RWPE1 (cell line): ENCODE data around the gene KITLG.

Source experiments
- CTCF ChIA-PET: fragments of 350-600 bp; sonication (Branson Sonifier 250); formaldehyde crosslinking; extraction: SDS; loops from one replicate; lab custom pipeline; 2021; lab: Yijun Ruan, JAX
- POLR2A ChIA-PET: fragments of 400-600 bp; formaldehyde crosslinking; extraction: SDS; loops from one replicate; lab custom pipeline; 2020; ENCODE audit warnings: antibody characterized with exemption; ENCODE audit not compliant: low non-redundant PET; lab: Yijun Ruan, JAX
- DNase-seq: peaks from one replicate; pipeline ENCODE4 v3.0.0; 2012; ENCODE audit warnings: low spot score
- H3K27ac ChIP-seq: fragments of 450-650 bp; 2 replicates; pipeline ENCODE4 v1.5.1; 2017
- TF ChIP-seq, protein P1 (sequence below): fragments of 450-650 bp; conservative IDR thresholded peaks from 2 replicates; pipeline ENCODE4 v1.5.1; 2017; ENCODE audit warnings: low read depth, mild to moderate bottlenecking

The KITLG gene

DNA sequence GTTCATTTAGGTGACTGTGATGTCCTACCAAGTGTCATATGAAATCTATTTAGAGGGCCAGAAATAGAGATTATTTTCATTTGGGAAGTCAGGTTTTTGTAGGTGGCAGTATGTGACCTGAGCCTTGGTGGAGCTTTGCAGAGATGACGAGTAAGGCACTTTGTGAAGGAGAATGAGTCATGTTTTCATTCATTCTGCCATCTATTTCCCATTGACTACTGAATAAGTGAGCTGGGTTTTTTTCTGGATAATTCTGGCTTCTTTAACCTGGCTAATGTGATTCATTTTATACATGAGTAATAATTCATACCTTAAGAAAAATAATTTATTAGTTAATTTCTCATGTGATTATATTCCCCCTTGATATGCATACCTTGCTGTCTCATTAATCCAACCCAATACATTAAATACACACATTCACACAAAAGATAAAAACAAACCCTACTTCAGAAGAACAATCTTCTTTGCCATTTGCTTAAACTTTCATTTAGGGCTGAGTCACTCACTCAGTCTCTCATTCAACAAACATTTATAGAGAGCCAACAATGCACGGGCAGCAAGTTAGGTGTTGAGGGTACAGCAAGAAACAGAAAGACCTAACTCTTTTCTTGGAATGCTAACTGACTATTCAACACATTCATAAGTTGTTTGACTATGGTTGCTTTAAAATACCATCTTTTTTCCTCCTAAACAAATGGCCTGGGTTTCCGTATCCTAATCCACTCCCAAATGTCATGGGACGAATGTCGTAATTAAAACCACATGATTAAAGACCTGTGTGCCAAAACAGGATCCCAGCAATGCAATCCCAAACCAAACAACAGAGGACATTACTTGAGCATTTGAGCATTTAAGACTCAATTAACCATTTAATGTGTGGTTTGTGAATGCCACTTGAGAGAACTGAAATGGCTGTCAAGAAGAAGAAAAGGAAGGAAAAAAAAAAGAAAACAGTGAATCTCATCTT lies 78.0 kb downstream of the KITLG start:
- DNase-seq = peak; percentile 8
- ChIA-PET CTCF (interaction anchor here (0.6 kb wide), 1 partner anchor 499 kb away, joined by 3 read pairs; no protein-coding TSS in a partner anchor), POLR2A (no interaction called here)
- TF ChIP-seq, protein P1, sequence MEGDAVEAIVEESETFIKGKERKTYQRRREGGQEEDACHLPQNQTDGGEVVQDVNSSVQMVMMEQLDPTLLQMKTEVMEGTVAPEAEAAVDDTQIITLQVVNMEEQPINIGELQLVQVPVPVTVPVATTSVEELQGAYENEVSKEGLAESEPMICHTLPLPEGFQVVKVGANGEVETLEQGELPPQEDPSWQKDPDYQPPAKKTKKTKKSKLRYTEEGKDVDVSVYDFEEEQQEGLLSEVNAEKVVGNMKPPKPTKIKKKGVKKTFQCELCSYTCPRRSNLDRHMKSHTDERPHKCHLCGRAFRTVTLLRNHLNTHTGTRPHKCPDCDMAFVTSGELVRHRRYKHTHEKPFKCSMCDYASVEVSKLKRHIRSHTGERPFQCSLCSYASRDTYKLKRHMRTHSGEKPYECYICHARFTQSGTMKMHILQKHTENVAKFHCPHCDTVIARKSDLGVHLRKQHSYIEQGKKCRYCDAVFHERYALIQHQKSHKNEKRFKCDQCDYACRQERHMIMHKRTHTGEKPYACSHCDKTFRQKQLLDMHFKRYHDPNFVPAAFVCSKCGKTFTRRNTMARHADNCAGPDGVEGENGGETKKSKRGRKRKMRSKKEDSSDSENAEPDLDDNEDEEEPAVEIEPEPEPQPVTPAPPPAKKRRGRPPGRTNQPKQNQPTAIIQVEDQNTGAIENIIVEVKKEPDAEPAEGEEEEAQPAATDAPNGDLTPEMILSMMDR = no peak
- H3K27ac ChIP-seq = no peak overlapping the region

DNA sequence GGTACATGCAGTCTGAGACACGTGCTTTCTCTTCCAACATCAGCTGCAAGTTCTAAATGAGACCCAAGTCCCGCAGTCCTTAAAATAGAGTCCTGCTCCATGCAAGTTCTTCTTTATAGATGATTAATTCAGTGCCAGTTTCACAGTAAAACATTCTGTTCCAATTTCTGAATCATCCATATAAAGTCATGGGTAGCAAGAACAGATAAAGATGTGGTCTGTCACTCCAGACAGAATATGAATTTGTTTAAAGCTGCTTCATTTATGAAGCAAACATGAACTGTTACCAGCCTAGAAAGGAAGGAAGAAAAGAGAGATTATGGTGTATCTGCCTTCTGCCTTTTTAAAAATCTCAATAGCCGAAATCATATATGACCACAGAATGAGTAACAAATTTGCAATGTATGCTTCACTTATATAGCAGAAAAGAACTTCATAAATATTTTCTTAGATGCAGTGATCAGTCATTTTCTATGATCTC lies 83.3 kb downstream of the KITLG start:
- TF ChIP-seq, protein P1 = no peak
- no peak for DNase-seq
- H3K27ac ChIP-seq = no peak overlapping the region
- ChIA-PET CTCF (no interaction called here), POLR2A (no interaction called here)

- CTCF ChIA-PET = no interaction called here
- POLR2A ChIA-PET = no interaction called here
- TF ChIP-seq, protein P1 = no peak
- no peak for DNase-seq
- H3K27ac ChIP-seq = no peak overlapping the region
Measured at GRCh38 chr12:88496429-88496828, 83.8 kb downstream of the KITLG start.

DNA sequence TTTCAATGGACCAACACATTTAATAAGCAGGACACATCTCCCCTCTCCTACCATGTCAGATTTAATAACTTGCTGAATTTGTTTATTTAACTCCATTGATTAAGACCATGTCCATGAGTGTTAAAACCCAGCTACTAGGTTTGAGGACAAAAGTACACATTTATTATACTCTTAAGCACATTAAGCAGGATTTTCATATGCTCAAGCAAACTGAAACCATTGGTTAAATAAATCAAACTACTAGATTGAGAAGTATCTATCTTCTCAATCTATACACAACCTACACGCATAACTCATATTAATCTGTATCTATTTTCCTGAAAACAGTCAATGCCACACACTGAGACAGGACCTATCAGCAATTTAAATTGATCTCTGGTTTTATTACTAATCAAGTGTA lies 85.2 kb downstream of the KITLG start:
- CTCF ChIA-PET = no interaction called here
- POLR2A ChIA-PET = no interaction called here
- DNase-seq = no peak
- H3K27ac ChIP-seq = no peak overlapping the region
- TF ChIP-seq, protein P1 = no peak

DNA sequence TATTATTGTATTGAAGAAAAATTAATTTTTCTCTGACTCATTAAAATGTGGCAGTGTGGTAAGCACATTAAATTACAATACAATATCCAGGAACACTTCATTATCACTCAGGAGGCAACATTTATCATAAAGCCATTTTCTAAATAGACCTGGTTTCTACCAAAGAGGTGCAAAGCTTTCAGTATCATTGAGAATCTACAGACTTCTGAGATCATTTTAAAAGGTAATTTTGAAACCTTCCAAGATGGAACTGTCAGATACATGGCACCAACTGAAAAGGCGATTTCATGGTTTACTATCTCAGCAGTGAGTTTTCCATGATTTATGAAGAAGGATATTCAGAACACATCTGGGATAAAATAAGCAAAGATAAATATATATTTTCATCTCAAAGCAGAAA lies 85.8 kb downstream of the KITLG start:
- no peak for DNase-seq
- TF ChIP-seq, protein P1 = no peak
- H3K27ac ChIP-seq = no peak overlapping the region
- ChIA-PET CTCF (interaction anchor here (0.6 kb wide), 1 partner anchor 10 kb away, joined by 3 read pairs; no protein-coding TSS in a partner anchor), POLR2A (no interaction called here)

DNA sequence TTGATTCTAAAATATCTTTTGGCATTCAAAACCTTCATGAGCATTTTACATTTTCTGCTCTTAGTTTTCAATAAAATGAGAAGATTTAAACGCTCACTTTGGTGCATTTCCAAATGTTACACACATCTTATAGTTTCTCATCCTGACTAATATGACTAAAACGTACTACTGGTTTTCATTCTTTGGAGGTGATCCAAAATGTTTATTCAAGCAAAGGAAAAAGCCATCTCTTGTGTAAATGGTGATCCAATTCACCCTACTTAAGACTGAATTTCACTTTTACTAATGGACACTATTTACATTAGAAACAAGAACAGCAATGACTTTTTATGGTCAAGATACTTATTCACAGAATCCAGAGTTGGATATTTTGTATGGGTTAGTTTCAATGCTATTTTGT lies 86.6 kb downstream of the KITLG start:
- CTCF ChIA-PET = interaction anchor here (0.6 kb wide), 1 partner anchor 9 kb away, joined by 3 read pairs; no protein-coding TSS in a partner anchor
- POLR2A ChIA-PET = no interaction called here
- DNase-seq = peak; percentile 30
- no peak overlapping the region for H3K27ac ChIP-seq
- TF ChIP-seq, protein P1 = no peak
